Breast epithelium (tissue), 4 donors: ENCODE measurements around the gene TAS2R5. TPM values are rescaled to one million over a fixed set of nuclear protein-coding genes. Genes with fewer than 3 reads are reported as not detected.

Experiments
- DNase-seq, 2 donors: peaks; one replicate each; pipeline ENCODE4 v3.0.0-alpha.2; 2019; ENCODE audit warnings: low spot score in 2 of 2
- H3K27ac ChIP-seq, 2 donors: fragments of 200-600 bp; sonication (generic) in 1 of 2; one replicate each; pipeline ENCODE4 v1.5.1; 2016 to 2019; ENCODE audit warnings: mild to moderate bottlenecking in 1 of 2
- H3K27me3 ChIP-seq, 2 donors: fragments of 200-600 bp; sonication (generic) in 1 of 2; one replicate each; pipeline versions ENCODE4 v1.5.1 to v1.6.0; 2017 to 2019; ENCODE audit warnings: control low read depth in 1 of 2, mild to moderate bottlenecking in 1 of 2
- H3K36me3 ChIP-seq: fragments of 200-600 bp; one replicate; pipeline ENCODE4 v1.5.1; 2019
- H3K4me1 ChIP-seq, 2 donors: fragments of 200-600 bp; sonication (generic); one replicate each; pipeline ENCODE4 v1.5.1; 2016 to 2019; ENCODE audit warnings: control low read depth in 1 of 2
- H3K4me3 ChIP-seq, 3 donors: fragments of 200-600 bp; sonication (generic); 1 replicate in 2 of 3; 2 replicates in 1 of 3; pipeline ENCODE4 v1.5.1; 2016 to 2019; ENCODE audit warnings: mild to moderate bottlenecking in 3 of 3, moderate library complexity in 2 of 3
- H3K9me3 ChIP-seq, 2 donors: fragments of 200-600 bp; sonication (generic) in 1 of 2; one replicate each; pipeline ENCODE4 v1.5.1; 2016 to 2019; ENCODE audit warnings: control low read depth in 1 of 2
- POLR2A ChIP-seq: fragments of 450-650 bp; IDR thresholded peaks from one replicate; pipeline ENCODE4 v1.6.1; 2016; ENCODE audit warnings: antibody characterized with exemption, mild to moderate bottlenecking, moderate library complexity
- POLR2AphosphoS5 ChIP-seq, 3 donors: sonication (generic); formaldehyde crosslinking; IDR thresholded peaks; one replicate each; pipeline ENCODE4 v1.6.1; 2017; ENCODE audit warnings: antibody characterized with exemption in 3 of 3
- intact Hi-C: fragments of 100-400 bp; cut with DNase I; formaldehyde crosslinking; loops from one replicate; pipeline ENCODE4 v1.15.1; 2023; ENCODE audit warnings: low total_unique reads
- total RNA-seq, 3 donors: library from RNA; depleted of rRNA; stranded (reverse); fragments of >200 nt; gene quantifications; one replicate each; pipeline ENCODE4 v1.1.0, GENCODE V29; 2016
- TF ChIP-seq, protein P1 (sequence below), 3 donors: fragments of 450-650 bp; IDR thresholded peaks; one replicate each; pipeline ENCODE4 v1.5.1; 2016 to 2017; ENCODE audit warnings: antibody characterized with exemption in 3 of 3, mild to moderate bottlenecking in 3 of 3, moderate library complexity in 3 of 3

Gene TAS2R5
- total RNA-seq, 3 donors from 2014 or later = 2.0 to 10.8 (median 2.4) TPM

DNA sequence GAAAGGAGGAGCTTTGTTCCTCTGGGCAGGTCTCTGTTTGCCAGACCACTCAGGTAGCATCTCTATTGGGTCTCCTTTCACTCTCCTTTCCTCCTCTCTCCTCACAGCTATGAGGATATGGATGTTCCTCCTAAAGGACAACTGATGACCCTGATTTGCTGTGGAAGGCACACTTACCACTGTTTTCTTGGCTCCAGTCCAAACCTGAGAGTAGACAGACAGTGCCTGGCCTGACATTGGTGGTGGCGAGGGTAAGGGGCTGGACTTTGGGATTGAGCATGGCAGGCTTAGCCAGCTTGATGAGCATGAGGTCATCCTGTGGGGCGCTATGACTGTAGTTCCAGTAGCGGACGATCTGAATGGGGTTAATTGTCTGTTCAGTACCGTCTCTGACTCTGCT is 47.7 kb downstream of the TAS2R5 start:
- no peaks in the 10 kb centered on the region for H3K27me3 ChIP-seq
- H3K4me1 ChIP-seq = no peaks in the 10 kb centered on the region
- intact Hi-C loops = no loop called here
- H3K36me3 ChIP-seq = no peaks in the 10 kb centered on the region
- TF ChIP-seq, protein P1, sequence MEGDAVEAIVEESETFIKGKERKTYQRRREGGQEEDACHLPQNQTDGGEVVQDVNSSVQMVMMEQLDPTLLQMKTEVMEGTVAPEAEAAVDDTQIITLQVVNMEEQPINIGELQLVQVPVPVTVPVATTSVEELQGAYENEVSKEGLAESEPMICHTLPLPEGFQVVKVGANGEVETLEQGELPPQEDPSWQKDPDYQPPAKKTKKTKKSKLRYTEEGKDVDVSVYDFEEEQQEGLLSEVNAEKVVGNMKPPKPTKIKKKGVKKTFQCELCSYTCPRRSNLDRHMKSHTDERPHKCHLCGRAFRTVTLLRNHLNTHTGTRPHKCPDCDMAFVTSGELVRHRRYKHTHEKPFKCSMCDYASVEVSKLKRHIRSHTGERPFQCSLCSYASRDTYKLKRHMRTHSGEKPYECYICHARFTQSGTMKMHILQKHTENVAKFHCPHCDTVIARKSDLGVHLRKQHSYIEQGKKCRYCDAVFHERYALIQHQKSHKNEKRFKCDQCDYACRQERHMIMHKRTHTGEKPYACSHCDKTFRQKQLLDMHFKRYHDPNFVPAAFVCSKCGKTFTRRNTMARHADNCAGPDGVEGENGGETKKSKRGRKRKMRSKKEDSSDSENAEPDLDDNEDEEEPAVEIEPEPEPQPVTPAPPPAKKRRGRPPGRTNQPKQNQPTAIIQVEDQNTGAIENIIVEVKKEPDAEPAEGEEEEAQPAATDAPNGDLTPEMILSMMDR (IDR thresholded peaks at IDR 0.05) = no peak
- TF ChIP-seq POLR2AphosphoS5 (IDR thresholded peaks at IDR 0.05) (no peak), POLR2A (no peak)
- H3K9me3 ChIP-seq = no peaks in the 10 kb centered on the region
- no peak overlapping the region for H3K27ac ChIP-seq
- no peak for DNase-seq
- no peak overlapping the region for H3K4me3 ChIP-seq

DNA sequence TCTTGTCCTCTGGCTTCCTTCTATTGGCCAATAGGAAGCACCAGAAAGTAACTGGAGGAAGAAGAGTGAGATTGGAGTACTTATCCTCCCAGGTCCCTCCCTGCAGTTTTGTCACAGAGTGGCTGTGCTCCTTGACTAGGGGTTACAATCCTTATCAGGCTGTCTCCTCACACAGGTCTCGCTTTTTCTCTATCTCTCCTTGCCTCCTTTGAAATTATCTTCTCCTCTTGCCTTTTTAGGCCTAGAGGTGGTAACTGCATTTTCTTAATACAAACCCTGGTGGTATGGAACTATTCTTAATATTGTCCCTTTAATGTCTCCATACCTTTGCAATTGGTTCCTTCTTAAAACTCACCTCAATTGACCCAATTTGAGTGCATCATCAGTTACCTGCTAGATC is 48.6 kb downstream of the TAS2R5 start:
- no peaks in the 10 kb centered on the region for H3K4me1 ChIP-seq
- H3K27ac ChIP-seq = no peak overlapping the region
- no peaks in the 10 kb centered on the region for H3K36me3 ChIP-seq
- TF ChIP-seq POLR2A (no peak), POLR2AphosphoS5 (IDR thresholded peaks at IDR 0.05) (no peak)
- TF ChIP-seq, protein P1 (IDR thresholded peaks at IDR 0.05) = no peak
- DNase-seq = no peak
- no peak overlapping the region for H3K4me3 ChIP-seq
- intact Hi-C loops = no loop called here
- no peaks in the 10 kb centered on the region for H3K9me3 ChIP-seq
- H3K27me3 ChIP-seq = no peaks in the 10 kb centered on the region

DNA sequence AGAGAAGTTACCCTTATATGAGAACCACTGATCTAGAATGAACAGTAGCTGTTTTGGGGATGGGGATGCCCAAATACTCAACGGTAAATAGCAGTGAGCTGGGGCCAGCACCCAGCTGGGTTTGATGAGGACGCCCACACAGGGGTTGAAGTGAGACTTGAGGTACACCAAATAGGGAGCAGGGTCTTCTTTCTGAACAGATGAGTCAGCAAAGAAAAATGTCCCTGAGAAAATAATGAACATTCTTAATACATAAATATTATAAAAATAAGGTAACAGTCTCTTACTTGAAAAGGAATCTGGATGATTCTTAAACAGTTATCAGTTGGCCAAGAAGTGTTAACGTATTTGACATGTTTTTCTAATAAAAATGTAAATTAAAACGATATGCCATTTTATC is 49.2 kb downstream of the TAS2R5 start:
- Histone ChIP-seq H3K4me1 (no peaks in the 10 kb centered on the region), H3K36me3 (no peaks in the 10 kb centered on the region), H3K27me3 (no peaks in the 10 kb centered on the region), H3K27ac (no peak overlapping the region), H3K9me3 (no peaks in the 10 kb centered on the region), H3K4me3 (no peak overlapping the region)
- DNase-seq = no peak
- TF ChIP-seq POLR2A = no peak
- TF ChIP-seq POLR2AphosphoS5 (IDR thresholded peaks at IDR 0.05) = no peak
- TF ChIP-seq, protein P1 (IDR thresholded peaks at IDR 0.05) = no peak
- intact Hi-C loops = no loop called here

DNA sequence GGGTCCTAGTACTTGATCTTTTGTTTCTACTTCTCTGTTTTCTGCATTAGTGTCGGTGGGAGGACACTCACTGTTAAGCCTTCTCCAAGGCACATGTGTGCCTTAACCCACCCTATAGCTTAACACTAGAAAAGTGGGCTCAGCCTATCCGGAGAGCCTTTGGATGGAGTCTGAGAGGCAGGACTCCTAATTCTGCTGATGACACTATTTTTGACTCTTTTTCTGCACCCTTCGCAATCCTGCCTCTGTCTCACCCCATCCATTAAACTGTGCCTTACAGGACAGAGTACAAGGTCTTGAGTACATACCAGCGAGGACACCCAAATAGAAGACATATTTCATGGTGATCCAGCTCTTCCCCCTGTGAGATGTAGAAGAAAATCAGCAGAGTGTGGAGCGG is 50.7 kb downstream of the TAS2R5 start:
- H3K27ac ChIP-seq = no peak overlapping the region
- no peak overlapping the region for H3K4me3 ChIP-seq
- H3K9me3 ChIP-seq = no peaks in the 10 kb centered on the region
- intact Hi-C loops = no loop called here
- H3K27me3 ChIP-seq = no peaks in the 10 kb centered on the region
- no peak for DNase-seq
- H3K36me3 ChIP-seq = no peaks in the 10 kb centered on the region
- H3K4me1 ChIP-seq = no peaks in the 10 kb centered on the region
- TF ChIP-seq POLR2AphosphoS5 (IDR thresholded peaks at IDR 0.05) (no peak), POLR2A (no peak)
- TF ChIP-seq, protein P1 (IDR thresholded peaks at IDR 0.05) = no peak

Other genes starting within 250 kb of the TAS2R5 start
- gene AGK, start 238.8 kb upstream of the TAS2R5 start, total RNA-seq = 10 to 100 TPM; 14.7 to 33.1 (median 28.5) TPM
- 10 to 100 TPM; 14.1 to 49.2 (median 32.1) TPM for gene DENND11, start 88.1 kb upstream of the TAS2R5 start, total RNA-seq
- not detected for gene WEE2, start 81.9 kb upstream of the TAS2R5 start, total RNA-seq
- gene SSBP1, start 51.9 kb upstream of the TAS2R5 start, total RNA-seq = 100 to 1,000 TPM in 2 of 3 donors, 10 to 100 TPM in 1; 93.4 to 114 (median 112) TPM
- gene TAS2R3, start 26.1 kb upstream of the TAS2R5 start, total RNA-seq = 1 to 10 TPM; 2.2 to 4.8 (median 3.9) TPM
- gene TAS2R4, start 13.5 kb upstream of the TAS2R5 start, total RNA-seq = 1 to 10 TPM; 1.9 to 4.2 (median 2.0) TPM
- not detected for gene PRSS37, start 51.3 kb downstream of the TAS2R5 start, total RNA-seq
- gene OR9A4, start 126.2 kb downstream of the TAS2R5 start, total RNA-seq = under 1 TPM in 1 of 3 donors, not detected in 2; 0.66 TPM
- gene CLEC5A, start 156.8 kb downstream of the TAS2R5 start, total RNA-seq = 1 to 10 TPM in 2 of 3 donors, not detected in 1; 1.6 to 3.2 TPM
- not detected for gene TAS2R38, start 183.6 kb downstream of the TAS2R5 start, total RNA-seq
- gene MGAM, start 205.7 kb downstream of the TAS2R5 start, total RNA-seq = 1 to 10 TPM in 1 of 3 donors, under 1 TPM in 2; 0.32 to 7.0 (median 0.66) TPM